Mesothelial cell of epicardium (in vitro differentiated cells): ENCODE results near the gene MPZL1. TPM values are rescaled to one million over a fixed set of nuclear protein-coding genes. Genes with fewer than 3 reads are reported as not detected.

Source experiments
- DNase-seq, 2 experiments: peaks; one replicate each; pipeline ENCODE4 v3.0.0; 2021; ENCODE audit warnings: low spot score in 2 of 2; ENCODE audit not compliant: unreplicated experiment in 2 of 2
- H3K27ac Mint-ChIP-seq: 2 replicates; pipeline ENCODE4 v1.8.0; 2021; ENCODE audit warnings: mixed read lengths
- H3K27me3 Mint-ChIP-seq: 2 replicates; pipeline ENCODE4 v1.8.0; 2021; ENCODE audit warnings: low read depth, mixed read lengths
- H3K36me3 Mint-ChIP-seq: 2 replicates; pipeline ENCODE4 v1.8.0; 2021; ENCODE audit warnings: mixed read lengths
- H3K4me1 Mint-ChIP-seq: 2 replicates; pipeline ENCODE4 v1.8.0; 2021; ENCODE audit warnings: mixed read lengths
- H3K4me3 Mint-ChIP-seq: 2 replicates; pipeline ENCODE4 v1.8.0; 2021; ENCODE audit warnings: mild to moderate bottlenecking, moderate library complexity, mixed read lengths
- H3K9me3 Mint-ChIP-seq: 2 replicates; pipeline ENCODE4 v1.8.0; 2021; ENCODE audit warnings: mixed read lengths
- CTCF ChIP-seq: fragments of 200-600 bp; sonication (generic); IDR thresholded peaks from one replicate; pipeline ENCODE4 v1.5.0; 2021; ENCODE audit warnings: antibody characterized with exemption; ENCODE audit not compliant: unreplicated experiment
- total RNA-seq: library from RNA; stranded (reverse); gene quantifications from 3 replicates; pipeline ENCODE4 v1.2.1, GENCODE V29; 2021

The MPZL1 gene
- total RNA-seq, 1 donor from 2014 or later: 138 TPM

GRCh38 chr1:167687919-167688519 is 33.8 kb upstream of the MPZL1 start:
- peaks cover 17% of the 10 kb centered on the region for H3K4me1 Mint-ChIP-seq
- peaks cover 6% of the 10 kb centered on the region for H3K27me3 Mint-ChIP-seq
- no peak overlapping the region for H3K27ac Mint-ChIP-seq
- H3K9me3 Mint-ChIP-seq: no peaks in the 10 kb centered on the region
- H3K4me3 Mint-ChIP-seq: no peak overlapping the region
- TF ChIP-seq CTCF: peak; percentile 90
- H3K36me3 Mint-ChIP-seq: no peaks in the 10 kb centered on the region
- peak; percentile 54 to 86 for DNase-seq

- no peak for TF ChIP-seq CTCF
- DNase-seq: no peak
- H3K36me3 Mint-ChIP-seq: no peaks in the 10 kb centered on the region
- H3K9me3 Mint-ChIP-seq: no peaks in the 10 kb centered on the region
- peaks cover 4% of the 10 kb centered on the region for H3K4me1 Mint-ChIP-seq
- peaks cover 3% of the 10 kb centered on the region for H3K27me3 Mint-ChIP-seq
- H3K27ac Mint-ChIP-seq: no peak overlapping the region
- no peak overlapping the region for H3K4me3 Mint-ChIP-seq
Observed at GRCh38 chr1:167689567-167689920, 32.2 kb upstream of the MPZL1 start.

GRCh38 chr1:167690053-167690452 is 31.7 kb upstream of the MPZL1 start:
- Mint-ChIP-seq H3K9me3 (no peaks in the 10 kb centered on the region), H3K27ac (no peak overlapping the region), H3K27me3 (peaks cover 2% of the 10 kb centered on the region), H3K36me3 (no peaks in the 10 kb centered on the region), H3K4me3 (no peak overlapping the region), H3K4me1 (peaks cover 4% of the 10 kb centered on the region)
- no peak for TF ChIP-seq CTCF
- DNase-seq: no peak

GRCh38 chr1:167693425-167694045 is 28.2 kb upstream of the MPZL1 start:
- peaks cover 2% of the 10 kb centered on the region for H3K27me3 Mint-ChIP-seq
- TF ChIP-seq CTCF: no peak
- peaks cover 4% of the 10 kb centered on the region for H3K4me1 Mint-ChIP-seq
- H3K9me3 Mint-ChIP-seq: no peaks in the 10 kb centered on the region
- no peaks in the 10 kb centered on the region for H3K36me3 Mint-ChIP-seq
- no peak overlapping the region for H3K27ac Mint-ChIP-seq
- no peak for DNase-seq
- H3K4me3 Mint-ChIP-seq: no peak overlapping the region

GRCh38 chr1:167694691-167695090 is 27.1 kb upstream of the MPZL1 start:
- no peak for TF ChIP-seq CTCF
- peaks cover 2% of the 10 kb centered on the region for H3K27me3 Mint-ChIP-seq

GRCh38 chr1:167695147-167695546 is 26.6 kb upstream of the MPZL1 start:
- H3K27me3 Mint-ChIP-seq: peaks cover 2% of the 10 kb centered on the region
- no peaks in the 10 kb centered on the region for H3K9me3 Mint-ChIP-seq
- H3K4me3 Mint-ChIP-seq: no peak overlapping the region
- no peak for DNase-seq
- TF ChIP-seq CTCF: no peak
- H3K27ac Mint-ChIP-seq: no peak overlapping the region
- H3K36me3 Mint-ChIP-seq: no peaks in the 10 kb centered on the region
- peaks cover 4% of the 10 kb centered on the region for H3K4me1 Mint-ChIP-seq

More at GRCh38 chr1:167694691-167695090, 27.1 kb upstream of the MPZL1 start:
- DNase-seq: no peak
- Mint-ChIP-seq H3K4me1 (peaks cover 4% of the 10 kb centered on the region), H3K9me3 (no peaks in the 10 kb centered on the region), H3K4me3 (no peak overlapping the region), H3K27ac (no peak overlapping the region), H3K36me3 (no peaks in the 10 kb centered on the region)
